ENCODE measurements around the gene CAPZA2. TPM values are rescaled to one million over a fixed set of nuclear protein-coding genes. Genes with fewer than 3 reads are reported as not detected.

The CAPZA2 gene
- polyA plus RNA-seq, 2 of the 4 experiments (the other 2 are of a cell fraction), result 151 to 213 TPM

GRCh38 chr7:116966601-116967000 is 104.2 kb downstream of the CAPZA2 start:
- no peak overlapping the region for H3K4me3 ChIP-seq
- POLR2A ChIA-PET, result no interaction called here
- peaks cover 11% of the 10 kb centered on the region; the same call in 2 of the 3 replicates for H3K4me1 ChIP-seq
- no peak for FAIRE-seq
- H3K4me2 ChIP-seq, result no peak overlapping the region
- no peak overlapping the region for H3K27ac ChIP-seq
- DNase-seq (ENCODE audit: low read depth in 1 of 2, low spot score in 1 of 2), result no peak
- CTCF ChIA-PET, result no interaction called here
- ATAC-seq, result no peak
- no peaks in the 10 kb centered on the region for H3K9me3 ChIP-seq
- TF ChIP-seq HOXB13 (CRISPR knock-in tag; IDR thresholded peaks at IDR 0.05; ENCODE audit: low read depth) (no peak), CHD4 (IDR thresholded peaks at IDR 0.05; ENCODE audit: borderline replicate concordance) (no peak), EP300 (IDR thresholded peaks at IDR 0.05) (no peak), E2F6 (IDR thresholded peaks at IDR 0.05; ENCODE audit: borderline replicate concordance, low read depth) (no peak), JUN (IDR thresholded peaks at IDR 0.05) (no peak), RAD21 (conservative IDR thresholded peaks at IDR 0.05 in 1 of 2, IDR thresholded peaks at IDR 0.05 in 1 of 2) (no peak), REST (IDR thresholded peaks at IDR 0.05) (no peak), BCL3 (IDR thresholded peaks at IDR 0.05) (no peak), PHF8 (IDR thresholded peaks at IDR 0.05; ENCODE audit: borderline replicate concordance, low read depth) (no peak), ATOH8 (CRISPR knock-in tag; IDR thresholded peaks at IDR 0.05; ENCODE audit: low read depth) (no peak), FOSL2 (IDR thresholded peaks at IDR 0.05) (no peak), FOSL2 (CRISPR knock-in tag; IDR thresholded peaks at IDR 0.05) (no peak), USF2 (IDR thresholded peaks at IDR 0.05) (no peak), HDAC2 (IDR thresholded peaks at IDR 0.05) (no peak), GATA3 (IDR thresholded peaks at IDR 0.05; ENCODE audit: borderline replicate concordance) (no peak), PBX3 (IDR thresholded peaks at IDR 0.05) (no peak), RFX5 (IDR thresholded peaks at IDR 0.05) (no peak), TP53 (CRISPR knock-in tag; IDR thresholded peaks at IDR 0.05) (no peak), MAX (IDR thresholded peaks at IDR 0.05) (no peak), CHD2 (IDR thresholded peaks at IDR 0.05; ENCODE audit: low read length, partially characterized antibody) (no peak), ZNF302 (CRISPR knock-in tag; IDR thresholded peaks at IDR 0.05) (no peak)

Measured in A549 (cell line).